Adipocyte (in vitro differentiated cells): Measurements from ENCODE around the gene NT5DC2.

Experiments
- DNase-seq: peaks from one replicate; pipeline ENCODE4 v3.0.0-alpha.2; 2015; ENCODE audit warnings: low read depth
- H3K27me3 ChIP-seq: replicated peaks from 2 replicates; pipeline ENCODE4 v1.7.0; 2013; ENCODE audit warnings: mild to moderate bottlenecking, low read length, moderate library complexity; ENCODE audit not compliant: control insufficient read depth, insufficient read depth
- H3K36me3 ChIP-seq: 2 replicates; pipeline ENCODE4 v1.7.0; 2013; ENCODE audit warnings: low read length, mild to moderate bottlenecking, moderate library complexity; ENCODE audit not compliant: control insufficient read depth, insufficient read depth, severe bottlenecking
- H3K4me1 ChIP-seq: 2 replicates; pipeline ENCODE4 v1.7.0; 2013; ENCODE audit warnings: mild to moderate bottlenecking, low read length, moderate library complexity; ENCODE audit not compliant: control insufficient read depth, insufficient read depth
- H3K4me3 ChIP-seq: 2 replicates; pipeline ENCODE4 v1.7.0; 2013; ENCODE audit warnings: mild to moderate bottlenecking, low read length, moderate library complexity
- H3K9ac ChIP-seq: 2 replicates; pipeline ENCODE4 v1.7.0; 2013; ENCODE audit warnings: mild to moderate bottlenecking, low read length, moderate library complexity
- H3K9me3 ChIP-seq: 2 replicates; pipeline ENCODE4 v1.7.0; 2013; ENCODE audit warnings: mild to moderate bottlenecking, low read length, moderate library complexity; ENCODE audit not compliant: control insufficient read depth

Gene NT5DC2

GRCh38 chr3:52533623-52534280 lies at the start of gene NT5DC2:
Gene NT5DC2 (minus strand): TSS chr3:52533857. CDS start chr3:52533737, 120 bp downstream.
- Histone ChIP-seq H3K4me1 (peaks cover 63% of the 10 kb centered on the region), H3K4me3 (peak within 1 kb of the TSS; percentile 80), H3K9ac (peak within 1 kb of the TSS; percentile 85), H3K27me3 (no peaks in the 10 kb centered on the region), H3K9me3 (no peaks in the 10 kb centered on the region), H3K36me3 (peaks cover 4% of the 10 kb centered on the region)
- peak; percentile 92 for DNase-seq

GRCh38 chr3:52574056-52574965 lies 40.7 kb upstream of the NT5DC2 start:
- Histone ChIP-seq H3K9me3 (no peaks in the 10 kb centered on the region), H3K9ac (no peak overlapping the region), H3K36me3 (peaks cover 58% of the 10 kb centered on the region), H3K4me1 (peaks cover 29% of the 10 kb centered on the region), H3K4me3 (no peak overlapping the region), H3K27me3 (no peaks in the 10 kb centered on the region)
- no peak for DNase-seq

- DNase-seq, result no peak
- H3K4me1 ChIP-seq, result peaks cover 22% of the 10 kb centered on the region
- peaks cover 41% of the 10 kb centered on the region for H3K36me3 ChIP-seq
- no peaks in the 10 kb centered on the region for H3K27me3 ChIP-seq
- H3K9me3 ChIP-seq, result no peaks in the 10 kb centered on the region
- no peak overlapping the region for H3K4me3 ChIP-seq
- no peak overlapping the region for H3K9ac ChIP-seq
These were observed 38.6 kb upstream of the NT5DC2 start for GRCh38 chr3:52572221-52572620.

- Histone ChIP-seq H3K27me3 (no peaks in the 10 kb centered on the region), H3K4me3 (no peak overlapping the region), H3K4me1 (peaks cover 22% of the 10 kb centered on the region), H3K9ac (no peak overlapping the region), H3K9me3 (no peaks in the 10 kb centered on the region), H3K36me3 (peaks cover 40% of the 10 kb centered on the region)
- DNase-seq, result peak; percentile 46
These were observed 36.4 kb upstream of the NT5DC2 start for GRCh38 chr3:52570076-52570475.

- no peaks in the 10 kb centered on the region for H3K27me3 ChIP-seq
- H3K36me3 ChIP-seq, result peaks cover 36% of the 10 kb centered on the region
- no peak overlapping the region for H3K4me3 ChIP-seq
- peaks cover 7% of the 10 kb centered on the region for H3K4me1 ChIP-seq
- no peaks in the 10 kb centered on the region for H3K9me3 ChIP-seq
- H3K9ac ChIP-seq, result no peak overlapping the region
- no peak for DNase-seq
These were observed 34.4 kb upstream of the NT5DC2 start for GRCh38 chr3:52568069-52568468.

GRCh38 chr3:52563984-52564383 lies 30.3 kb upstream of the NT5DC2 start:
- Histone ChIP-seq H3K36me3 (peaks cover 68% of the 10 kb centered on the region), H3K4me1 (peaks cover 16% of the 10 kb centered on the region), H3K9ac (no peak overlapping the region), H3K9me3 (no peaks in the 10 kb centered on the region), H3K27me3 (no peaks in the 10 kb centered on the region), H3K4me3 (no peak overlapping the region)
- DNase-seq, result no peak

GRCh38 chr3:52561028-52561747 lies 27.5 kb upstream of the NT5DC2 start:
- no peaks in the 10 kb centered on the region for H3K27me3 ChIP-seq

GRCh38 chr3:52558436-52558835 lies 24.8 kb upstream of the NT5DC2 start:
- H3K9ac ChIP-seq, result no peak overlapping the region
- H3K9me3 ChIP-seq, result no peaks in the 10 kb centered on the region
- no peaks in the 10 kb centered on the region for H3K27me3 ChIP-seq
- no peak for DNase-seq
- H3K4me1 ChIP-seq, result peaks cover 22% of the 10 kb centered on the region
- no peak overlapping the region for H3K4me3 ChIP-seq
- peaks cover 80% of the 10 kb centered on the region for H3K36me3 ChIP-seq

More at GRCh38 chr3:52561028-52561747, 27.5 kb upstream of the NT5DC2 start:
- H3K9me3 ChIP-seq, result no peaks in the 10 kb centered on the region
- no peak overlapping the region for H3K9ac ChIP-seq
- DNase-seq, result peak; percentile 45
- H3K4me1 ChIP-seq, result peaks cover 22% of the 10 kb centered on the region
- H3K4me3 ChIP-seq, result no peak overlapping the region
- H3K36me3 ChIP-seq, result peaks cover 78% of the 10 kb centered on the region

GRCh38 chr3:52557011-52557960 lies 23.6 kb upstream of the NT5DC2 start:
- no peak for DNase-seq
- Histone ChIP-seq H3K9me3 (no peaks in the 10 kb centered on the region), H3K27me3 (no peaks in the 10 kb centered on the region), H3K4me1 (peaks cover 22% of the 10 kb centered on the region), H3K36me3 (peaks cover 80% of the 10 kb centered on the region), H3K4me3 (no peak overlapping the region), H3K9ac (no peak overlapping the region)

GRCh38 chr3:52555056-52555455 lies 21.4 kb upstream of the NT5DC2 start:
- H3K4me1 ChIP-seq, result peaks cover 6% of the 10 kb centered on the region
- no peak overlapping the region for H3K4me3 ChIP-seq
- H3K9me3 ChIP-seq, result no peaks in the 10 kb centered on the region
- peak; percentile 70 for DNase-seq
- no peak overlapping the region for H3K9ac ChIP-seq
- H3K36me3 ChIP-seq, result peaks cover 83% of the 10 kb centered on the region
- H3K27me3 ChIP-seq, result no peaks in the 10 kb centered on the region
